Liver (tissue), 3 donors: ENCODE measurements around the gene WWOX.

Source experiments
- FOXA1 ChIP-seq: IDR thresholded peaks from 2 replicates; pipeline ENCODE4 v1.6.1; 2016; ENCODE audit warnings: antibody characterized with exemption
- FOXA2 ChIP-seq: IDR thresholded peaks from 2 replicates; pipeline ENCODE4 v1.6.1; 2016; ENCODE audit warnings: antibody characterized with exemption
- JUND ChIP-seq, 2 donors: IDR thresholded peaks; 2 replicates each; pipeline ENCODE4 v1.6.1; 2016; ENCODE audit warnings: antibody characterized with exemption in 2 of 2
- RAD21 ChIP-seq, 2 donors: IDR thresholded peaks; 2 replicates each; pipeline ENCODE4 v1.6.1; 2016; ENCODE audit warnings: antibody characterized with exemption in 2 of 2, mild to moderate bottlenecking in 2 of 2
- TAF1 ChIP-seq: conservative IDR thresholded peaks from 2 replicates; pipeline ENCODE4 v1.6.1; 2016; ENCODE audit warnings: antibody characterized with exemption, mild to moderate bottlenecking
- TF ChIP-seq, protein P1 (sequence below): fragments of 150-350 bp; IDR thresholded peaks from 2 replicates; pipeline ENCODE4 v1.5.1; 2017; ENCODE audit warnings: improper control_type of control experiment, low read depth, low read length; ENCODE audit not compliant: missing input control
- TF ChIP-seq, protein P2 (sequence below): IDR thresholded peaks from 2 replicates; pipeline ENCODE4 v1.6.1; 2016; ENCODE audit warnings: antibody characterized with exemption, mild to moderate bottlenecking
- TF ChIP-seq, protein P3 (sequence below): IDR thresholded peaks from 2 replicates; pipeline ENCODE4 v1.6.1; 2016; ENCODE audit warnings: antibody characterized with exemption
- donor health status: healthy.
- donor health status: healthy.

DNA sequence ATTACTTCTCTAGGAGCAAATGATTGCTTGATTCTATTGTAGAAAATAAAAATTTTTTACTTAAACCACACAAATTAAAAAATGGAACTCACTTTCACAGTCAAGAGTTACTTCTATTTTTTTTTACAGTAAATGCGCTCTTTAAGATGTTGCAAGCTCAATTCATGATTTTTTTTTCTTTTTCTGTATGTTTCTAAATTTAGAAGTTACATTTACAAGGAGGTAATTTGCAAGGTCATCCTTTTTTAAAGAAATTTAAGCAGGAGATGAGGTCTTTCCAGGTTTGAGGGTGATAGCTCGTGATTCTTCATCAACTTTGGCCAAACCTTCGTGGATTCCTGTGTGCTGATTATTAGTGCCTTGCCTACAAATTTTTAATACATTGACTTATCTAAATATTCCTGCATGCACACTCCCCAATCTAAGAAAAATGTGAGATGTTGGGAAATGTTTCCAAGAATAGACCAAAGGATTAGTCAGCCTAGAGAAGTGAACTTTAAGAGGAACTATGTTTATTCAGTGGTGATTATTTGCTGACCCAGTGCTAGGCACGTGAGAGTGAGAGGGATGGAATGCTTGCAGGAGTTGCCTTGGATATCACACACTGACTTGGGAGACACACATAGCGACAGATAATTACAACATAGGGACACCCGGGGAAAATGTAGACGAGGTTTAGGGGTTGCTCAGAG is 1071.2 kb downstream of the WWOX start:
- TF ChIP-seq FOXA2 (no peak), RAD21 (IDR thresholded peaks at IDR 0.05) (no peak), FOXA1 (no peak), TAF1 (no peak), JUND (IDR thresholded peaks at IDR 0.05) (no peak)
- TF ChIP-seq, protein P1, sequence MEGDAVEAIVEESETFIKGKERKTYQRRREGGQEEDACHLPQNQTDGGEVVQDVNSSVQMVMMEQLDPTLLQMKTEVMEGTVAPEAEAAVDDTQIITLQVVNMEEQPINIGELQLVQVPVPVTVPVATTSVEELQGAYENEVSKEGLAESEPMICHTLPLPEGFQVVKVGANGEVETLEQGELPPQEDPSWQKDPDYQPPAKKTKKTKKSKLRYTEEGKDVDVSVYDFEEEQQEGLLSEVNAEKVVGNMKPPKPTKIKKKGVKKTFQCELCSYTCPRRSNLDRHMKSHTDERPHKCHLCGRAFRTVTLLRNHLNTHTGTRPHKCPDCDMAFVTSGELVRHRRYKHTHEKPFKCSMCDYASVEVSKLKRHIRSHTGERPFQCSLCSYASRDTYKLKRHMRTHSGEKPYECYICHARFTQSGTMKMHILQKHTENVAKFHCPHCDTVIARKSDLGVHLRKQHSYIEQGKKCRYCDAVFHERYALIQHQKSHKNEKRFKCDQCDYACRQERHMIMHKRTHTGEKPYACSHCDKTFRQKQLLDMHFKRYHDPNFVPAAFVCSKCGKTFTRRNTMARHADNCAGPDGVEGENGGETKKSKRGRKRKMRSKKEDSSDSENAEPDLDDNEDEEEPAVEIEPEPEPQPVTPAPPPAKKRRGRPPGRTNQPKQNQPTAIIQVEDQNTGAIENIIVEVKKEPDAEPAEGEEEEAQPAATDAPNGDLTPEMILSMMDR = no peak
- TF ChIP-seq, protein P2, sequence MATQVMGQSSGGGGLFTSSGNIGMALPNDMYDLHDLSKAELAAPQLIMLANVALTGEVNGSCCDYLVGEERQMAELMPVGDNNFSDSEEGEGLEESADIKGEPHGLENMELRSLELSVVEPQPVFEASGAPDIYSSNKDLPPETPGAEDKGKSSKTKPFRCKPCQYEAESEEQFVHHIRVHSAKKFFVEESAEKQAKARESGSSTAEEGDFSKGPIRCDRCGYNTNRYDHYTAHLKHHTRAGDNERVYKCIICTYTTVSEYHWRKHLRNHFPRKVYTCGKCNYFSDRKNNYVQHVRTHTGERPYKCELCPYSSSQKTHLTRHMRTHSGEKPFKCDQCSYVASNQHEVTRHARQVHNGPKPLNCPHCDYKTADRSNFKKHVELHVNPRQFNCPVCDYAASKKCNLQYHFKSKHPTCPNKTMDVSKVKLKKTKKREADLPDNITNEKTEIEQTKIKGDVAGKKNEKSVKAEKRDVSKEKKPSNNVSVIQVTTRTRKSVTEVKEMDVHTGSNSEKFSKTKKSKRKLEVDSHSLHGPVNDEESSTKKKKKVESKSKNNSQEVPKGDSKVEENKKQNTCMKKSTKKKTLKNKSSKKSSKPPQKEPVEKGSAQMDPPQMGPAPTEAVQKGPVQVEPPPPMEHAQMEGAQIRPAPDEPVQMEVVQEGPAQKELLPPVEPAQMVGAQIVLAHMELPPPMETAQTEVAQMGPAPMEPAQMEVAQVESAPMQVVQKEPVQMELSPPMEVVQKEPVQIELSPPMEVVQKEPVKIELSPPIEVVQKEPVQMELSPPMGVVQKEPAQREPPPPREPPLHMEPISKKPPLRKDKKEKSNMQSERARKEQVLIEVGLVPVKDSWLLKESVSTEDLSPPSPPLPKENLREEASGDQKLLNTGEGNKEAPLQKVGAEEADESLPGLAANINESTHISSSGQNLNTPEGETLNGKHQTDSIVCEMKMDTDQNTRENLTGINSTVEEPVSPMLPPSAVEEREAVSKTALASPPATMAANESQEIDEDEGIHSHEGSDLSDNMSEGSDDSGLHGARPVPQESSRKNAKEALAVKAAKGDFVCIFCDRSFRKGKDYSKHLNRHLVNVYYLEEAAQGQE = no peak
- TF ChIP-seq, protein P3, sequence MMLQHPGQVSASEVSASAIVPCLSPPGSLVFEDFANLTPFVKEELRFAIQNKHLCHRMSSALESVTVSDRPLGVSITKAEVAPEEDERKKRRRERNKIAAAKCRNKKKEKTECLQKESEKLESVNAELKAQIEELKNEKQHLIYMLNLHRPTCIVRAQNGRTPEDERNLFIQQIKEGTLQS = no peak
